ENCODE measurements around the gene ROBO3.

The ROBO3 gene

DNA sequence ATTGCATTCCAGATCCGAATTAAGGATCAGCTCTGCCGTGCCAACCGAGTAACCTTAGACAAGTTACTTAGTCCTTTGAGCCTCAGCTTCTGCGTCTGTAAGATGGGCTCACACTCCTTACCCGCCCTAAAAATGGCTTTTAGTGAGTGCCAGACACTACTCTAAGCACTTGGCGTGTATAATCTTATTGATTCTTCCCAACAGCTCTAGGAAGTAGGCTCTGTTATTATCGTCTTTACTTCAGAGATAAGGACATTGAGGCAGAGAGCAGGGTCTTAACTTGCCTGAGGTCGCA lies 21.7 kb upstream of the ROBO3 start:
- no peak for DNase-seq

DNA sequence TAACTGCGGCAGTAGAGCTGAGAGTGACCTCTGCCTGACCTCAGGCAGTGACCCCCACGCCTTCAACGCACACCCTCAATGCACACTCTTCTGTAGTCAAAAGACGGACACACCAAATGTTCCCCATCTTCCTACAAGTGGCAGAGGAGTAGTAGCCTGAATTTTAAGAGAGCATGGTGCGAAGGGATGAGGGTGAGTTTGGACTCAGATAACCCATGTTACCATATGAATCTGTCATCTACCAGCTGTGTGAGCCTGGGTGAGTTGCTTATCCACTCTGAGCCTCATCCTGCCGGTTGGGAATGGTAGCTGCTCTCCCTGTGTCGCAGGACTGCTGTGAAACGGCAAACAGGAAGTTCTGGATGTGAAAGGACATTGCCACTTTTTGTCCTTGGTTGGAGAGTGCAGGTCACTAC lies 20.6 kb upstream of the ROBO3 start:
- no peak for DNase-seq

DNA sequence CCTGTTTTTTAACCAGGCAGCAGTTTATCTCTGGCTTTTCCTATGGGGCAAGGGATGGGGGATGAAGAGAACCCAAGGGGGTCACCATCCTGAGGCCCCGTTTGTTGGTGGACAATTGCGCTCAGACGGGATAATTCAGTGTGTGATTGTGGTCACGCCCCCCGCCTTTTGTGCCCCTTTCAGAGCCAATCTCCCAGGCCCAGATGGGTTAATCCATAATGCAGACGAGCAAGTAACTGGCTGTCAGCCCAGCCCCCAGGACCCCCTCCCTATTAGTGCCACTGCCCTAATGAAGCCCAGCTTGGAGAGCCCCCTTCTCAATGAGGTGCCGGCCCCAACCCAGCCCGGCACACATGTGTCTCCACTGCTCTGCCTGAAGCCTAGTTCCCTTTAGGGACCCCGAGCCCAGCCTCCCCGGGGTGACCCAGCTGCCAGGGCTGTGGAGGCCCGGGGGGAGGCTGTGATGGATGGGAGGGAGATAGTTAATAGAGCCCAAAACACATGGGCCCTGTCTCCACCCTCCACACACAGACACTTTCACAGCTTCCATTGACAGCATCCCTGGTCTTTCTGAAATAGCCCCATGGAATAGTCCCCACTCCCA lies 19.1 kb upstream of the ROBO3 start:
- DNase-seq: no peak

DNA sequence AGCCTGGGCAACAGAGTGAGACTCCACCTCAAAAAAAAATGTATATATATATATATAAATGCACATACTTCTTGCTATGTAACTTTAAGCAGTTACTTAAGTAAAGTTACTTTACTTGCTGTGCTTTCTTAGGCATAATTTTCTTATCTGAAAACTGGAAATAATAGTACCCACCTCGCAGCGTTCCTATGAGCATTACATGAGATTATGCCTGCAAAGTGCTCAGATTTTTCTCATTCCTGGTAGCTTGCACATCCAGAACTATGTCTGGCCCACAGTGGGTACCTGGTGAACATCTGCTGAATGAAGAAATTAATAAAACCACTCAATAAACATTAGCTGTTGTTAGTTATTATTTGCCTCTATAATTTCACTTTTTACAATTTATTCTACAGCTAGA lies 6.1 kb upstream of the ROBO3 start:
- no peak for DNase-seq

DNA sequence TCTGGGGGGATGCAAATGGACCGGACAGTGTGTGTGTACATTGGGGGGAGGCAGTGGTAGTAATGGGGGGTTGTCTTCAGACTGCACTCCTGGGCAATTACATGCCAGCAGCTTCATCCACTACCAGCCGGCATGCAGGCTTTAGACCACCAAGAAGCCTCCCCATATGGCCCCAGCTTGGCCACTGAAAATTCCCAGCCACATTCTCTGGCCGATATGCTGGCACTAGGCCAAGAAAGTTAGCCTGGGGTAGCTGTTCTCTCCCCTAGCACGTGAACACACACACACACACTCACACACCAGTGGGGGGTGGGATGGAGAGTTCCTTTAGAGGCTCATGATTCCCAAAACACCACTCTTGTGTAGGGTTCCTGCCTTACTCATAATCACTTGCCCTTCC lies 3.6 kb upstream of the ROBO3 start:
- no peak for DNase-seq

DNA sequence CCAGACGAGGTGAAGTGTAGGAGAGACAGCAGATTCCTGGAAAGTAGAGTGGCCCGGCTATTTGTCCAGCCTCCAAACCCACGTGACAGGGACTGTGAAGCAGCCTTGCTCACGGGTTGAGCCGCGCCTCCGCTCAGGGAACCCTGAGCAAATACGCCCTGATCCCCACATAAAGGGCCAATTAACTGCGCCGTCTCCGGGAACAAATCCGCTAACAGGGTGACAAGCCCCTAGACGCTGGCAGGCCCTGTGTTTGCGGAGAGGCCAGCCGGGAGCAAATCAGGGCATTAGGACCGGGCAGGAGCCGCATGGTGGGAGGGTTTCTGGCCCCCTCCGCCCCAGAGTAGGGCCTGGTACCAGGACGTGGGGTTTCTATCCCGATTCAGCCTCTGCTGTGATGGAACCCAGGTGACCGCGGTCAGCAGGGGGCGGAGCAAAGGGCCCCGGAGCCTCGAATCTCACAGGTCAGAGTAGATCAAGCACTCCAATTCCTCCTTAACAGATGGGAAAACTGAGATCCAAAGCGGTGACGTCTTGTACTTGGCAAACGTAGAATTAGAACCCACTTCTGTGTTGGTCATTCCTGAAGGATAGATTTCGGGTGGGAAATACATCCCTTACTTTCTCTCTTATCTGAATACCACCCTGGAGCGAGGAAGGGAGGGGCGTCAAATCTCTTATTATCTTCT lies 2.0 kb upstream of the ROBO3 start:
- peak; percentile 28 to 36 for DNase-seq

DNA sequence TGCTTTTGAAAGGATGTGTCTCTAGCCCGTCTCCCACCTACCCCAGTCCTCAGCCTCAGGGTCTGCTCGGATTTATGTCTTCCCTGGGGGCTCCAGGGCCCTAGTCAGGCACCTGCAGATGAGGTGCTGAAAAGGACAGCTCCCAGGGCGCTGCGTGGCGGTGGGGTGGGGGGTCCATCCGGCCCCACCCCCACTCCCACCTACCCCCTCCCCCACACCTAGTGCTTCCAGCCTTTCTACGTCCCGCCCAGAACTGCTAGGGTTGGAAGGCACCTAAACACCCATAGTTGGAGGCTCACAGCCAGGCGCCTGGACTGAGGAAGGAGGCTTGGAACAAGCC lies 1.4 kb upstream of the ROBO3 start:
- no peak for DNase-seq

DNA sequence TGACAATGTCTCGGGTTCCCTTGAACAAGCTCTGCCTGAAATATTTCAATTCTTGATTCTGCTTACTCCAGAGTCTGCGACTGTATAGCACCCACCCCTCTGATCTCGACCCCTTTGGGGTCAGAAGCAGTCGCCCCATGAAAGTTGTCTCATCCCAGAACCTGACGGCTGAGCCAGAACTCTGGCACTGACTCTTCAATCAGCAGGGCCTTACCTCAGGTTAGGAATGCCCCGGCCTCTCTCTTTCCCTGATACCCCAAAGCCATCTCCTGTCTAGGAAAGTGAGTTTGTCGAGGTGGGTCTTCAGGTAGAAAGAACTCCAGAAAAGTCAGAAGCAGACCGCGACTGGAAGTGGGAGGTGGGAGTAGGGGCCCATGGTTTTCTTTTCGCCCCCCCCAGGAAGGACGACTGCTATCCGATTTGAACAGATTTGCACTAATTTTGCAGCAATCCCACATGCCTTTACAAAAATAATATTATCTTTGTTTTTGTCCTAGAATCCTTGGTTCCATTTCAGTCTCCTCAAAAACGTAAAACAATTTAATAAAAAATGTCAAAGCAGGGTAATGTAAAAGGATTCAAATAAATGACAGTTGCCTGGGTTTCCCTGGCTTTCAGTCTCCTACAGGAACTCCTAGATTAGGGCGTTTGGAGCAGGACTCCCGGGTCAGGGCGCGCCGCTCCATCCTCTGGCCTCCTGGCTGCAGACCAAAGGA lies 898 bp upstream of the ROBO3 start:
- DNase-seq: no peak

DNA sequence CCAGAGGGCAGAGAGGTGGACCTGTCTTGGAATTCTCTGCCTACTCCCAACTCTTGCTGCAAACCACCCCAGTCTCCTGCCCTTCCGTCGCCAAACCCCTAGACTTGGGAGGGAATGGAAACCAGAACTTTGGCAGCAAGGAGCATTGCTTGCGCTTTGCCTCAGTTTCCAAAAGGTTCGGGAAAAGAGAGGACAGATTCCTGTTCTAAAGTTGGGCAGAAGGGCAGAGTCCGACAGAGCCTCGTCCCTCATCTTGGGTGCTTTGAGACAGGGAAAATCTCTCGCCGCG lies 396 bp upstream of the ROBO3 start:
- no peak for DNase-seq

DNA sequence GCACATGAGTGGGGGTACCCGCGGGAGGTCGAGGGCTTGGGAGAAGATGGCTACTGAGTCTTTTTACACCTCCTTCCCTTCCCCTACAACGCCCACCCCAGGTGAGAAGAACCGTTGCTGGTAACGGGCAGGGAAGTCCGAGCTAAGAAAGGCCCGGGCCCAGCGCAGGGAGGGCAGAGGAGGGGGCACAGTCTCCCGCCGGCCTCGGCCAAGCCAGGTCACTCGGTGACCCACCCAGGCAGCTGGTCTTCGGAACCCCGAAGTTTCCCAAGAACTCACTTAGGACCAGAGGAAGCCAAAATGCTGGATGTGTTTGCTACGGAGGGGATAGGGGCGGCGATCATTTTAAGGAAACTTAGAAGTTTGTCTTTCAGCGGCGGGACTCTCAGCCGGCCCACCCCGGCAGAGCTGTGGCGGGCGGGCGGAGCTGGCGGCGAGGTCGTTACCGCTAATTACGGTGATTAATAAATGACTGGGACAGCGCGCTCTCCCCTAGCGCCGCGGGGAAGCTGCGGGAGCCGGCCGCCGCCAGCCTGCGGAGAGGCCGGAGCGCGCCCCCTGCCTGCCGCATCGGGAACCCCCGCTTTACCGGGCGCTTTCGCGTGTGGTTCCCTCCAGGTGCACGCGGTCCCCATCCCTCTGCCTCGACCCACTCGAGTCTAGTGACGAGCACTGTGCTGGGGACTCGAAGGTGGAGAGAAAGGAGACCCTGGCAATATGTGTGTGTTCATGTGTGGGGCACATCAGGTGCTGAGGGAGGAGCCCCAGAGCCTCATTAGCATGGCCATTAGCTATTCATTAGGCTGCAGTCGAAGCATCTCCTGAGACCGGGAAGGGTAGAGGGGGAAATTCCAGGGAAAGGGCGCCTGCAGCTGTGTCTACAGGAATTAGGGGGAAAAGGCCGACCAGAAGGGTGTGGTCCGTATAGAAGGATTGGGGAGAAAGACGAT lies 945 bp downstream of the ROBO3 start:
- no peak for DNase-seq

DNA sequence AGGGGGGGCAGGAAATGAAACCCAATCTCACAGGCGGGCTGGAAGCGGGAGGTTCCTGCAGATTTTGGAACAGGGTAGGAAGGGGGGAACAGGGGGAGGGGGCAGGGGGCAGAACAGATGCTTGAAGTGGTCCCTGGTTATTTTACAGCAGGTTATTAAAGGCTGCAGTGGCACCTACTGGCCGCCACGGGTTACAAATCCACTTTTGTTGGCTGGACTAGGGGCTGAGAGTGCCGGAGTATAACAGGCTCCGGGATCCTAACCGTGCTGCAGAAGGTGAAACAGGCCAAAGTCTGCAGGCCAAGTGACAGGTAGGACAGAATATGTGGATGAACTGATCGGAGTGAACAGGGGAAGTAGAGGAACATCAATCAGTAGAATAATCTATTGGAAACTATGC lies 2.5 kb downstream of the ROBO3 start:
- no peak for DNase-seq

DNA sequence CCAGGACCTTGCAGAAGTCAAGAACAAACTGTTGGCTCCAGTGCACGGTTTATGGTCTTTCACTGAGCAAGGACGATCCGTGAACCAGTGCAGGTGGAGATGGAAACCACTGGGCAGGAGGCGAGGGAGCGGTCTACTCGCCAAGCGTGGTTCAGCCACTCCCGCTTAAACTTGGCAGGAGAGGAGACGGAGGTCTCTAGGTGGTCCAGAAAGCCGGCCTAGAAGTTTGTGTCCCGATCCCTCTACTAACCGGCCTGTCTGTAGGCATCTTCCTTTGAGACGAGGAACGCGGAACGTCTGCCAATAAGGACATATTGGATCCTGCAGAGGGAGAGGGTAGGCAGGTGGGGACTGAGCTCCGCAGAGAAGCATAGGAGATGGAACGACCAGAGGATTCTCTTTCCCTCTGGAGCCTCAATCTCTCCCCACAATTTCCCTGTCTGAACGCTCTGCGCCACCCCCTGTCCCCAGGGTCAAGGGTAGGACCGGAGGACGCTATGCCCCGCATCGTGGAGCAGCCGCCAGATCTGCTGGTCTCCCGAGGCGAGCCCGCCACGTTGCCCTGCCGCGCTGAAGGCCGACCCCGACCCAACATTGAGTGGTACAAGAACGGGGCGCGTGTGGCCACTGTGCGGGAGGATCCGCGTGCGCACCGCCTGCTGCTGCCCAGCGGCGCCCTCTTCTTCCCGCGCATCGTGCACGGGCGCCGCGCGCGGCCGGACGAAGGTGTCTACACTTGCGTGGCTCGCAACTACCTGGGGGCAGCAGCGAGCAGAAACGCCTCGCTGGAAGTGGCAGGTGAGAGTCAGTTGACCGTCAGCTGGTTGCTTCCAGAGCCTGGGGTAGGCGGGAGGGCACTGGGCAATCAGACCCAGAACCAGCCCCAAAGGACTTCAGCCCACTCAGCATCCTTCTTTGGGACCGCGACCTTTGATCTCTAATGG lies 3.4 kb downstream of the ROBO3 start:
- no peak for DNase-seq

DNA sequence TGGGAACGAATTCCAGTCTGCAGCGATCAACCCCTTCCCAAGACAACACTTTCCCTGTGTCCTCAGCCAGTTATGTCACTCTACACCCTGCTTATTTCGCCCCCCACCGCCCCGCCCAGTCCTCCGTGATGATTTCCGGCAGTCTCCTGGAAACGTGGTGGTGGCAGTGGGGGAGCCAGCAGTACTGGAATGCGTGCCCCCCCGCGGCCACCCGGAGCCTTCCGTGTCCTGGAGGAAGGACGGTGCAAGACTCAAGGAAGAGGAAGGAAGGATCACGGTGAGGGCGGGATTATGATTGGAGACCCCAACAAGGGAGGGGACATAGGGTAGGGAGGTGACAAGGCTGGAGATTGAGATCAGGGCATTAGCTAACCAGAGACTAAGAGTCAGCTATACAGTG lies 4.1 kb downstream of the ROBO3 start:
- no peak for DNase-seq

DNA sequence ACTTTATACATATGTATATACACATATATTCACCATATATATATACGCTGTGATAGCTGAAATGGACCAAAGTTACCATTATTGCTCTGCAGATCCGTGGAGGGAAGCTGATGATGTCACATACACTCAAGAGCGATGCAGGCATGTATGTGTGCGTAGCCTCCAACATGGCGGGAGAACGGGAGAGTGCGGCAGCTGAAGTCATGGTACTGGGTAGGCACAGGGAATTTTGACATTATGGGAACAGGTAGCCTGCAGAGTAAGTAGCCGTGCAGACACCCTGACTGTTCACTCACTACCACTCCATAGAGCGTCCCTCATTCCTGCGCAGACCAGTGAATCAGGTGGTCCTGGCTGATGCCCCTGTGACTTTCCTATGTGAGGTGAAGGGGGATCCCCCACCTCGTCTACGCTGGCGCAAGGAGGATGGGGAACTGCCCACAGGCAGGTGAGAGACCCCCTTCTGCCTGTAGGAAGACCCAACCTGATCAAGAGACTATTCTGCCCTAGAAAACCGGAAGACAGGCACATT lies 4.7 kb downstream of the ROBO3 start:
- no peak for DNase-seq

DNA sequence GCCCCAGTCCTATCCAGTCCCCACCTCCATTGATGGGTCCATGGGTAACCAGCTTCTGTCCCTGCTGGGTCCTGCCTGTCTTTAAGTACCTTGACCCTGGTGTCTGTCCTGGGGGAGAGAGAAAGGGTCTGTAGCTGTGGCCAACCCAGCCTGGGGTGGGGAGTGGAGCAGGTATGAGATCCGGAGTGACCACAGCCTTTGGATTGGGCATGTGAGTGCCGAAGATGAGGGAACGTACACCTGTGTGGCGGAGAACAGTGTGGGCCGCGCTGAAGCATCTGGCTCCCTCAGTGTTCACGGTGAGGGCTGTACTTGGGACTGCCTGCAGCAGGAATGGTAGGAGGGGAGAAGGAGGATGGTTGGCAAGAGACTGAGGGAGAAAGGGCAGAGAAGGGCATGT lies 5.2 kb downstream of the ROBO3 start:
- no peak for DNase-seq

DNA sequence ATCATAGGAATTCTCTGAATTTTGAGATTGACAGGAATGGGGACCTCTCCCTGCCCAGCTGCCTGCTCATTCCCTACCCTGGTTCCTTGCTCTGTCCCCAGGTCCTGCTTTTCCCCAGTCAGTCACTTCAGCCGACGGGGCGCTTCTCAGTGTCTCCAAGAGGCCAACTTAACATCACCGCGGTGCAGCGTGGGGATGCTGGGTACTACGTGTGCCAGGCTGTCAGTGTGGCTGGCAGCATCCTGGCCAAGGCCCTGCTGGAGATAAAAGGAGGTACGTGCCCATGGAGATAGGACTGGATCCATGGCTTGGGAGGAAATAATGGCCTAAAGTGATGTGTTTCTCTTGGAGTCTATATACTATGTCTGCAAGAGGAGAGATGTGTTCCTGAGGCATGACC lies 7.0 kb downstream of the ROBO3 start:
- DNase-seq: no peak

DNA sequence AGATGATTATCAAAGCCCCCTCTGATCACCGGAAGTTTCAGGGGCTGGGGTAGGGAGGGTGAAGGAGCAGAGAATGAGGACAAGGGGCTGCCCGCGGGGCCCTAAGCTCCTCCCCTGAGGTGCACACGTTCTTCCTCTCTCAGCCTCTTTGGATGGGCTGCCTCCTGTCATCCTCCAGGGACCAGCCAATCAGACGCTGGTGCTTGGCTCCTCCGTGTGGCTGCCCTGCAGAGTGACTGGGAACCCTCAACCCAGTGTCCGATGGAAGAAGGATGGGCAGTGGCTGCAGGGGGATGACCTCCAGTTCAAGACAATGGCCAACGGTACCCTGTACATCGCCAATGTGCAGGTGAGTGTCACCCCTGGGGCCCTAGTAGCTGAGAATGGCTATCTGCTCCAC lies 7.5 kb downstream of the ROBO3 start:
- no peak for DNase-seq

DNA sequence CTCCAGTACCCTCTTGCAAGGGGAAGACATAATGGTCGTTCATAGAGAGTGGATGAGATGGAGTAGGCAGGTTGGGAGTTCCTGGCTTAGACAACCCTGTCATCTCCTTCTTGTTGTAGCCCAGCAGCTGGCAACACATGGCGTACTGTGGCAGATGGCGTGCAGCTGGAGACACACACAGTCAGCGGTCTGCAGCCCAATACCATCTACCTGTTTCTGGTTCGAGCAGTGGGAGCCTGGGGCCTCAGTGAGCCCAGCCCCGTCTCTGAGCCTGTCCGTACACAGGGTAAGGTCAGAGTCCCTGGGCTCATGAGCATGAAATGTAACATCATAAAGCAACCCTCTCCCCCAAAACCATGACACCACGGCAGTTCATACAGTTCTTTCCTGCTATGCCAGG lies 8.7 kb downstream of the ROBO3 start:
- DNase-seq: no peak

DNA sequence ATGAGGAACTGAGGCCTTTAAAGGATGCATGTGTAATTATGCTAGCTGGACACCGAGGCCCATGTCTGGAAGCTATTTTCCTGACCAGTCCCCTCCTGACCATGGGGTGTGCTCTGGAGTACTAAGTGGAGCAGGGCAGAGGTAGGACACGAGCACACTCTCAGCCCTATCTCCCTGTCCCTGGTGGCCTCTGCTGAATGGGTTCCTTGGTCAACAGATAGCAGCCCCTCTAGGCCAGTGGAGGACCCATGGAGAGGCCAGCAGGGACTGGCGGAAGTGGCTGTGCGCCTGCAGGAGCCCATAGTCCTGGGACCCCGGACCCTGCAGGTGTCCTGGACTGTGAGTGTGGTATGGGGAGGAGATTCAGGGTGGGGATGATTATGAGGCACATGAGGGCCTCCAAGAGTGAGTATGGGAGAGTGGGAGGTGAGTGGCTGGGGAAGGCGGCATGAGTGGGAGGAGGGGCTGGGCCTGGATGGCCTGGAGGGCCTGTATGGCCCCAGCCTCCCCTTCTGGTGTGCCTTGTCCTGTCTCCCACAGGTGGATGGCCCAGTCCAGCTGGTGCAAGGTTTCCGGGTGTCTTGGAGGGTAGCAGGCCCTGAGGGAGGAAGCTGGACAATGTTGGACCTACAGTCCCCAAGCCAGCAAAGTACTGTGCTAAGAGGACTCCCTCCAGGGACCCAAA lies 9.5 kb downstream of the ROBO3 start:
- no peak for DNase-seq

DNA sequence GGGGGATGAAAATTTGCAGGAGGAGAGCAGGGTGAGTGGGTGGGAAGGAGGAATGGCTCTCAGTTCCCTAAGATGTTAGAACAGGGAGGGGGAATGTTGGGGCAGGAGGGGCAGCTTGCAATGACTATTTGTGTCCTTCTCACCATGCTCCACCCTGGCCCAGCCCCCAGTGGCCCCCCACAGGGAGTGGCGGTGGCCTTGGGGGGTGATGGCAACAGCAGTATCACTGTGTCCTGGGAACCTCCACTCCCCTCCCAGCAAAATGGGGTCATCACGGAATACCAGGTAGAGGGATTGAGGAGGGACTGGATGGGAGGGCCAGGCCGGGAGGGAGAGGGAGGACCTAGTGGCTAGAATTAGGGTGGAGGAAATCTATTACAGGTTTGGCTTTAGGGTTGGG lies 10.2 kb downstream of the ROBO3 start:
- no peak for DNase-seq

DNA sequence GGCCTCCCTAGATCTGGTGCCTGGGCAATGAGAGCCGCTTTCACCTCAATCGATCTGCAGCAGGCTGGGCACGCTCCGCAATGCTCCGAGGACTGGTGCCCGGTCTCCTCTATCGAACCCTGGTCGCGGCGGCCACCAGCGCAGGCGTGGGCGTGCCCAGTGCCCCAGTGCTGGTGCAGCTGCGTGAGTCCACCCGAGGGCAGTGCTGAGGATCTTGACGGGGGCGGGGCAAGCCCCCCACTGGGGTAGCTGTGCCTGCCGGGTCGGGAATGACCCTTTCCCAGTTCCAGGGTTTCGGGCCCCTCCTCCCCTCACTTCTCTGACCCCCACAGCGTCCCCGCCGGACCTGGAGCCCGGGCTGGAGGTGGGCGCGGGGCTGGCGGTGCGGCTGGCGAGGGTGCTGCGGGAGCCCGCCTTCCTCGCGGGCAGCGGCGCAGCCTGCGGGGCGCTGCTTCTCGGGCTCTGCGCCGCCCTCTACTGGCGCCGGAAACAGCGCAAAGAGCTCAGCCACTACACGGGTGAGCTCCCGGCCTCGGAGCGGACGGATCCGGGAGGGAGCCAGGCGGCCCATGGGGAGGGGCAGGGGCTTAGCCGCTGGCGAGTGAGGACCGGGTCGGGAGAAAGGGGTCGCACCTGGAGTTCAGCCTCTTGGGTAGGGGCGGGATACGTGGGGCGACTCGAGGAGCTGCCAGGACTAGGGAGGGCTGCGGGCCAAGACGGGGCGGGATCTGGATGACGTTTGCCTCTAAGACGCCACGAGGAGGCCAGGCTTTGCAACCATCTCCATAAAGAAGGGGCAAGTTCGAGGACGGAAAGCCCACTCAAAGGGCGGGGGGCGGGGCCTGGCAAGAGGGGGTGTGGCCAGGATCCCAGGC lies 10.9 kb downstream of the ROBO3 start:
- DNase-seq: peak; percentile 82 to 93
